ENCODE results near the gene TOMM40L. TPM values are rescaled to one million over a fixed set of nuclear protein-coding genes. Genes with fewer than 3 reads are reported as not detected.

Gene TOMM40L
- total RNA-seq, 3 donors from 2014 or later, result 17.2 to 24.5 (median 23.5) TPM

Small RNA genes lying within 50 kb of the gene (microRNA-seq; reads per million reads assigned to microRNA genes)
- 1.6 reads per million for gene MIR5187

Other genes with a start within 250 kb of the TOMM40L start
- 100 to 1,000 TPM in 2 of 3 donors, 10 to 100 TPM in 1; 84.0 to 222 (median 157) TPM for gene F11R, start 204.9 kb upstream of the TOMM40L start, total RNA-seq
- 100 to 1,000 TPM in 1 of 3 donors, 10 to 100 TPM in 2; 48.9 to 105 (median 80.1) TPM for gene TSTD1, start 187.1 kb upstream of the TOMM40L start, total RNA-seq
- gene USF1, start 180.1 kb upstream of the TOMM40L start, total RNA-seq, result 10 to 100 TPM; 66.8 to 80.5 (median 71.7) TPM
- 1 to 10 TPM; 3.8 to 9.0 (median 8.1) TPM for gene ARHGAP30, start 156.2 kb upstream of the TOMM40L start, total RNA-seq
- 1 to 10 TPM; 1.6 to 5.4 (median 4.6) TPM for gene NECTIN4, start 136.5 kb upstream of the TOMM40L start, total RNA-seq
- 10 to 100 TPM in 1 of 3 donors, 1 to 10 TPM in 2; 9.5 to 10.7 (median 9.7) TPM for gene KLHDC9, start 127.7 kb upstream of the TOMM40L start, total RNA-seq
- gene PFDN2, start 108.0 kb upstream of the TOMM40L start, total RNA-seq, result 10 to 100 TPM; 20.7 to 40.2 (median 29.4) TPM
- 10 to 100 TPM; 56.7 to 79.7 (median 62.8) TPM for gene NIT1, start 108.0 kb upstream of the TOMM40L start, total RNA-seq
- 10 to 100 TPM; 33.3 to 43.0 (median 37.2) TPM for gene DEDD, start 93.4 kb upstream of the TOMM40L start, total RNA-seq
- 100 to 1,000 TPM in 1 of 3 donors, 10 to 100 TPM in 2; 88.6 to 114 (median 90.6) TPM for gene UFC1, start 72.1 kb upstream of the TOMM40L start, total RNA-seq
- gene USP21, start 66.6 kb upstream of the TOMM40L start, total RNA-seq, result 10 to 100 TPM; 20.1 to 35.4 (median 29.5) TPM
- gene PPOX, start 59.6 kb upstream of the TOMM40L start, total RNA-seq, result 10 to 100 TPM; 15.0 to 21.9 (median 16.3) TPM
- gene B4GALT3, start 48.6 kb upstream of the TOMM40L start, total RNA-seq, result 10 to 100 TPM; 25.1 to 35.9 (median 33.3) TPM
- 1 to 10 TPM in 2 of 3 donors, under 1 TPM in 1; 0.96 to 7.2 (median 3.8) TPM for gene ADAMTS4, start 27.0 kb upstream of the TOMM40L start, total RNA-seq
- 100 to 1,000 TPM; 119 to 159 (median 154) TPM for gene NDUFS2, start 23.7 kb upstream of the TOMM40L start, total RNA-seq
- gene FCER1G, start 10.8 kb upstream of the TOMM40L start, total RNA-seq, result 10 to 100 TPM in 2 of 3 donors, 1 to 10 TPM in 1; 5.8 to 43.9 (median 27.1) TPM
- gene APOA2, start 2.4 kb upstream of the TOMM40L start, total RNA-seq, result not detected
- gene NR1I3, start 12.1 kb downstream of the TOMM40L start, total RNA-seq, result not detected
- gene PCP4L1, start 32.7 kb downstream of the TOMM40L start, total RNA-seq, result 10 to 100 TPM in 1 of 3 donors, 1 to 10 TPM in 1, under 1 TPM in 1; 0.41 to 12.2 (median 1.6) TPM
- 10 to 100 TPM in 1 of 3 donors, 1 to 10 TPM in 2; 2.1 to 12.2 (median 3.2) TPM for gene MPZ, start 83.9 kb downstream of the TOMM40L start, total RNA-seq
- gene SDHC, start 88.3 kb downstream of the TOMM40L start, total RNA-seq, result 100 to 1,000 TPM; 194 to 244 (median 244) TPM
- not detected for gene CFAP126, start 141.8 kb downstream of the TOMM40L start, total RNA-seq

Measured in mucosa of descending colon (tissue), 3 donors.